ENCODE data around the gene COMTD1. TPM values are rescaled to one million over a fixed set of nuclear protein-coding genes. Genes with fewer than 3 reads are reported as not detected.

The COMTD1 gene
- total and polyA plus RNA-seq, 2 of the 8 experiments (the other 6 are each of a cell fraction or from before 2014, with no cell fraction given) = 31.9 to 42.4 TPM

DNA sequence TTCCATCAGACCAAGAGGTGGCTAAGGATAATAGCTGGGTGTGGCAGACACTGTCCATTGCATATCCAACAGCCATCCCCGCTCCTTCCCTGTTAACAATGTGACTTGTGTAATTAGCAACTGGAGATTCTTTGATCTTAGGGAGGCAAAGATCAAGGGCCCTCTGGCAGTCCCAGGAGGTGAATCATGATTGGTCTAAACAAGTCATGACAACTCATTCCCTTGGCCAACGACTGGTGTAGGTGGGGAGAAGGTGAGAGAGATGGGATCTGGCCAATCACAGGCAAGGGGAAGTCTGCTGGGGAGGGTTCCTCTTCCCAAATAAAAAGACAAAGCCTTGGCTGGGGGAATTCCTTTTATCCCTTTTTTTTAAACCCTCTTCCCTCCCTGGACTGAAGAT lies 46.2 kb upstream of the COMTD1 start (continued):
- no peak for TF ChIP-seq SIN3A (conservative IDR thresholded peaks at IDR 0.05 in 1 of 2, IDR thresholded peaks at IDR 0.05 in 1 of 2; ENCODE audit: low read depth in 1 of 2, low read length in 2 of 2)
- no peak for TF ChIP-seq TEAD4 (IDR thresholded peaks at IDR 0.05; ENCODE audit: low read depth, low read length)
- TF ChIP-seq RAD21 (IDR thresholded peaks at IDR 0.05 in 1 of 2, conservative IDR thresholded peaks at IDR 0.05 in 1 of 2; ENCODE audit: low read depth in 2 of 2, low read length in 2 of 2) = no peak
- no peak for TF ChIP-seq CBX5 (IDR thresholded peaks at IDR 0.05; ENCODE audit: low read depth, low read length)
